OCI-LY7 (cell line): ENCODE data around the gene HCN3.

Experiments used
- CTCF ChIP-seq: fragments of 200-600 bp; sonication (generic); conservative IDR thresholded peaks from 2 replicates; pipeline ENCODE4 v1.5.1; 2014; ENCODE audit warnings: mild to moderate bottlenecking, antibody characterized with exemption, low read length, moderate library complexity, mixed read lengths
- EZH2phosphoT487 ChIP-seq: fragments of 200-600 bp; sonication (generic); IDR thresholded peaks from 2 replicates; pipeline ENCODE4 v1.6.1; 2018; ENCODE audit warnings: low read depth, borderline replicate concordance, mild to moderate bottlenecking, mixed run types, antibody characterized with exemption, low read length, moderate library complexity, mixed read lengths

DNA sequence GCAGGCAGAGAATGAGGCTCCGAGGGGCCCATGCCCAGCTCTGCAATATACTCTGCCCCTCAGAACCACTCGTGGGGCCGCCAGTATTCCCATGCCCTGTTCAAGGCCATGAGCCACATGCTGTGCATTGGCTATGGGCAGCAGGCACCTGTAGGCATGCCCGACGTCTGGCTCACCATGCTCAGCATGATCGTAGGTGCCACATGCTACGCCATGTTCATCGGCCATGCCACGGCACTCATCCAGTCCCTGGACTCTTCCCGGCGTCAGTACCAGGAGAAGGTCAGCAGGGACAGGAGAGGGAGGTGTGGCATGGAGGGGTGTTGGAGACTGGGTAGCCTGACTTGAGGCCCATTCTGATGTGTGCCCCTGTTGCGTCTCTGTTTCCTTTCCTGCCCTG is 7.2 kb downstream of the HCN3 start:
- TF ChIP-seq EZH2phosphoT487 = no peak
- TF ChIP-seq CTCF = no peak
